GM21737 (cell line): ENCODE measurements around the gene FGG.

Source experiments
- ATAC-seq: cut with Tn5 transposase; IDR thresholded peaks from one replicate; pipeline ENCODE4 v1.9.1; 2021; ENCODE audit warnings: mild to moderate bottlenecking, moderate library complexity; ENCODE audit not compliant: unreplicated experiment

FGG gene

GRCh38 chr4:154612472-154613414 is at the start of gene FGG:
Gene FGG (minus strand): TSS chr4:154612656. CDS start chr4:154612609, 47 bp downstream.
- ATAC-seq = no peak

- no peak for ATAC-seq
These were observed 47.6 kb upstream of the FGG start for GRCh38 chr4:154660052-154660451.

- ATAC-seq = no peak
These were observed 46.4 kb upstream of the FGG start for GRCh38 chr4:154658680-154659405.

DNA sequence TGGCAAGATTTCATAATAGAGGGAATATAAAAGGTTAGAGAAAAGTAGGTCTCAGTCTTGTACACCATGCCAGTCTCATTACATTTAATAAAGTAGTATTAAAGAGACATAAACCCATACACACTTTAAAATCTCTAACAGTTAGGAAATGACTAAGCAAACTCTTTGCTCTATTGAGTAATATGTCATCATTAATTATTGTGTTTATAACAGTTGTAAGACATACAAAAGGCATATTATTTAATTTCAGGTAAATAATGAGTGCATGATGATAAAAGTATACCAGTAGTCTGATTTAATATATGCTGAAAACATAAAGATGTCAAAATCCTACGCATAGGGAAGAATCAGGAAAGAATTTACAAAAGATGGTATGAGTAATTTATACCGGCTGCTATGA is 31.0 kb upstream of the FGG start:
- ATAC-seq = no peak

DNA sequence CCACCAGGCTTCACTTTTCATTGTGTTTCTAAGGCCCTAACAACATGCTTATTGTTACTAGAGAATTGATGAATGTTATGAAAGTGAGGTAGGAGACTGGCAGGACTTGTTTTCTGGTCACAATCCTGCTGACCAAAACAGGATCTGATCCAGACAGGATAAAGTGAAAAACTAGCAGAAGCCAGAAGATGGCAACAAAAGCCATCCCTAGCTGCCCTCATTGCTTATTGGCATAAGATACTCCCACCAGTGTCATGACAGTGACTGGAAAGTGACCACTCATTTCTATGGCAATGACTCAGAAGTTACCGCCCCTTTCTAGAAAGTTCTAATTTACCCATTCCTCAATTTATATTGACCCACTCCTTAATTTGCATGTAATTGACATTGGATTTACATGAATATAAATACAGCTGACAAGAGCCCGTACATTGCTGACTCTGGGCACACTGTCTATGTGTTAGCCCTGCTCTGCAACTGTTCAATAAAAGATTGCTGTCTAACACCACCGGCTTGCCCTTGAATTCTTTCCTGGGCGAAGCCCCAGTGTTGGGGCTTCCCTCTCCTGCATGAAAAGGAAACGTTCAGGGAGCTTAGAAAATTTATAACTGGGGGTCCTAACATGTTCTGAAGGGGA is 30.0 kb upstream of the FGG start:
- no peak for ATAC-seq

- ATAC-seq = no peak
These were observed 28.5 kb upstream of the FGG start for GRCh38 chr4:154640999-154641398.

GRCh38 chr4:154634058-154634457 is 21.6 kb upstream of the FGG start:
- no peak for ATAC-seq

DNA sequence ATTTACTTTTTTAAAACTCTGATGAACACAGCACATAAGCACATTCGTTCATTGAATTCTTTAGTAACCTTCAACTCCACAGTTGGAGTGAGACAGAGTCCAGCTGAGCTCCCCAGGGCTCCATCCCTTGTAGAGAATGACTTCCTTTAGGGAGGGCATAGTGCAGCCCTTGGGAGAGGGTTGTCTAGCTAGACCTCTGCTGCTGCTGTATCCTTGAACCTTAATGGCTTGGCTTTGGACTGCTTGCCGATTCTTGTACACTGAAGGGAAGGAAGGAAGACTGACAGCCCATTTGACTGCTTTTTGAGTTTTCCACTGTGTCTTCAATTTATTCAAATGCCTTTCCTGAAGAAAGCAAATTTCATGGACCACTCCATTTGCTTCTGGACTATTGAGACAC is 19.4 kb upstream of the FGG start:
- no peak for ATAC-seq

DNA sequence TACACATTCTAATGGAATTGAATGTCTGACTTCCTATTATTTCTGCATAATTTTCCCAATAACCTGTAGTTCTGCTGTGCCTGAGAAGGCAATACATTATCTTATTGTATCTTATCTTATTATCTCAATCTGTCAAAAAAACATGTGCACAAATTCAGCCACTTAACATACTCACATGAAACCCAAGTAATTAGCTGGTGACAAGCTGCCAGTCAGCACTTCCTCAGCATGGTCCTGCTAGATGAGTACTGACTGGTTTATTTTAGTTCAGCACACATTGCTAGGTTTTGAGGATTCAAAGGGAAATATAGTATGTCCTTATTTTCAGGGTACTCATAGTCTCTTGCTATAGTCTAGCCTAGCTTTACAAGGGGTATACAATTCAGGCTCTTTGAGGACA is 17.9 kb upstream of the FGG start:
- no peak for ATAC-seq

DNA sequence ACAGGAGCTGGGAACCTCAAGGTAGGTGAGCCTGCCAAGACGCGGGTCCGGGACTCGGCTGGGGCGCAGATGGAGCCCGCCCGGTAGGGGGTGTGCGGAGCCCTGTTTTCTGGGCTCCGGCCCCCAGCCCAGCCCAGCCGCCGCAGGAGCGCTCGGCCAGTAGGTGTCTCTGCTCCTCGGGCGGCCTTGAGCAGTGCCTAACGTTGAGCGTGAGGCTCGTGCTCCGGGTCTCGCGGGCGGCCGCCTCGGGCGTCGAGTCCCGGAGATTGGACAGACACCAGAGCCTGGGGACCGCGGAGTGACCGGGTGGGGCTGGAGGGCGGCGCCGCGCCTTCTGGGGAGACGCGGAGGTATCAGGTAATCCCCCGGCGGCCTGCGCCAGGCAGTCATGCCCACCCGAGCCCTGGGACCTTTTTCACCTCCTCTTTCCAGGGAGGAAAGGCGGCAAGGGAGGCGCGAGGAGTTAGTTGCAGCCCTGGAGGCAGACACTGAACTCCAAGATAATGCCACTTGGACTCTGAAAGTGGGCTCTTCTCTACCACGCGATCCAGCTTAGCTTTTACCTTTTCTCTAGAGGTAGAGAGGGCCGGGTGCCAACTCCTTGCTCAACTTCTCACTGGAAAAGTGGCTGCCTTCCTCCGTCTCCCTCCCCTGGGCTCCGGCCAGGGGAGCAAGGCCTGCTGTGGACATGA is 14.5 kb upstream of the FGG start:
- ATAC-seq = peak; percentile 98

DNA sequence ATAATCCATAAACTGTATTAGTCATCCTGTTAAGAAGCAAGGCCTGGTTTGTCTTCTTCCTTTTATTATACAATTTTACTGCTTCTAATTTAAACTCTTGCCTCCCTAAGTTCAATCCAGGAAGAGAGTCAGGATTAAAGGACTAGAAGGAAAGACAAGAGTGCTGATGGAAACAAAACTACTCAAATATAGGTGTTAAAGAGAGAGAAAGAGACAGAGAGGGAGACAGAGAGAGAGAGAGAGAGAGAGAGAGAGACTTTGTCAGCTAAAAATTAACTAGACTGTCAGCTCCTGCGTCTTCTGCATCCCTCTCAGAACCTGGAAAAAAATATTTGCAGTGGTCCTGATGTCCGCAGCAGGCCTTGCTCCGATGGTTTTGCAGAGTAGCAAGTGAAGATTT is 13.5 kb upstream of the FGG start:
- no peak for ATAC-seq

DNA sequence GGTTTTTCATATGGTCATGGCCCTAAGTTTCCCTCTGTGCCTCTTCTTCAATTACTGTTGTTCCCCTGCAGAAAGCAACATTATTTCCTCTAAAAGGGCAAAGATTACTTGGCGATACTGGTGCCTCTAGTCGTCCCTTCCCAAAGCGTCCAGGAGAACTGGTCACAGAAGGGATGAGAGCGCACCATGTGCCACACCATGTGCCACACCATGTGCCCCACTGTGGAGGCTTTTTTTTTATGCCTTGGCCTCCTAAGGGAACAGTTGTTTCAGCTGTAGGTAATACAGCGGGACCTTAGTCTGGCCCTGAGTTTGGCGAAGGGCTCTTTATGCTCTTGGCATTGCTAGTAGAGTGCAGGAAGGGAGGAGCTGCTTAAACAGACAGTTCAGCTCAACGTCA is 11.5 kb upstream of the FGG start:
- no peak for ATAC-seq

DNA sequence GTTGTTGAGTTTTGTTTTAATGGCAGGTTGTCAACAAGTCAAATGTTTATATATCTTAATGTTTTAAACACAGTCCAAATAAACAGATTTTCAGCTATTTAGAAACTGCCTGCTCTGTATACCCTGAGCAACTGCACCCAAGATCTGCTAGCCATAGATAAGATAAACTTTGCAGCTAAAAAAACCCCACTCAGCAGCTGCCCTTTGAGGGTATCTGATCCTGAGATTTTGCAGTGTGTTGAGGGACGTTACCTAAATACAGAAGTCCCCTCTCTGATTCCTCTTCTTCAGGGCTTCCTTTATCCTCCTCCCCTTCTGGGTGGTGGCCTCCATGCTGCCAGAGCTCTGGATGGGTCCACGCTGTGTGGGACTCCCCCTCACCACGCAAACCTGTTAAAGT is 11.0 kb upstream of the FGG start:
- ATAC-seq = no peak

GRCh38 chr4:154622598-154622997 is 10.1 kb upstream of the FGG start:
- no peak for ATAC-seq

- no peak for ATAC-seq
These were observed 7.7 kb upstream of the FGG start for GRCh38 chr4:154620111-154620510.

DNA sequence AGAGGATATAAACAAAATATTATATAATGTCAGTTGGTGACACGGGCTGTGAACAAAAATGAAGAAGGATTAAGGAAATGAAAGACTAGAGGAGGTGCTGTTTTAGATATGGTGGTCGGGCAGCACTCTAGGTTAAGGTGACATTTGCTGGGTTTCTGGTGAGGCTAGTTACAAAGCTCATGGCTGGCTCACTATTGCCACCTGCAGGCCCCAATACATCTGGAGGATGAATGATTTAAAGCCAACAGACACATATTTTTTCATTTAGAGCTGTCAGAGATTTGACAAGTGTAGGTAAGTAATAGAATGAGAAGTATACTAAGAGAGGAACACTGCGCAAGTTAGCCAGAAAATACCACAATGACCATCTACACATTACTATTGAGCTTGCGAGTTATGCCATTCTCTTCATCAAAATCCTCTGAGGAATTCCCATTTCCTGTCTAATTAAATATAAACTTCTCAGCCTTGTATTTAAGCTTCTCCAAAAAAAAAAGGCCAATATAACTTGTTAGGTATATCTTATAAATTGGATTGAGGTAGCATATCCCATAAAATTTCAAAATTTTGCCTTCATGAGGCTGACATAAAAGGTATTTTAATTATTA is 6.4 kb upstream of the FGG start:
- ATAC-seq = peak; percentile 70

GRCh38 chr4:154617820-154618317 is 5.4 kb upstream of the FGG start:
- no peak for ATAC-seq

GRCh38 chr4:154616731-154617130 is 4.3 kb upstream of the FGG start:
- peak; percentile 84 for ATAC-seq

DNA sequence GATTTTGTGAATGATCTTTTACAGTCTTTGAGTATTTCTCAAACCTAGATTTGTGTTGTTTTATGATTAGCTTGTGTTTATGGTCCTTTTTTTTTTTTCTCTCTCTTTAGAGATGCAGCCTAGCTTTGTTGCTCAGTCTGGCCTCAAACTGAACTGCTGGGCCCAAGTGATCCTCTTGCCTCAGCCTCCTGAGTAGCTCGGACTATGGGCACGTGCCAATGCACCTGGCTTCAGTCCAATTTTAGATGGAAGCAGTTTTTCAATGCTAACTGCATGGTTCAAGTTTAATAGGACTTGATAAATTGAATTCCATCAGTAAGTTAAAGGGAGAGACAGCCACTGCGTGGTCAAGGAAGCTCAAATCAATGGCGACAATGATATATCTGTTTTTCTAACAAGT is 3.8 kb upstream of the FGG start:
- no peak for ATAC-seq

- ATAC-seq = no peak
These were observed 2.8 kb upstream of the FGG start for GRCh38 chr4:154615211-154615610.
